IMR-90 (cell line): Measurements from ENCODE around the gene FAAP100. TPM values are rescaled to one million over a fixed set of nuclear protein-coding genes. Genes with fewer than 3 reads are reported as not detected.

Source experiments
- ATAC-seq: fragments of 200-7000 bp; cut with Tn5 transposase; 2 replicates; pipeline ENCODE4 v1.9.1; 2020; ENCODE audit warnings: low read depth, mild to moderate bottlenecking, moderate library complexity
- BruUV-seq: library from RNA; stranded (reverse); fragments of 400-500 nt; replicated peaks from 2 replicates; lab custom pipeline; 2021; lab: Mats Ljungman, UMichigan
- CTCF ChIA-PET: fragments of 300-600 bp; formaldehyde crosslinking; extraction: SDS; loops from one replicate; lab custom pipeline; 2021; ENCODE audit warnings: antibody characterized with exemption; lab: Yijun Ruan, JAX
- POLR2A ChIA-PET: fragments of 300-600 bp; sonication (Branson Sonifier 250); formaldehyde crosslinking; loops from one replicate; lab custom pipeline; 2022; ENCODE audit warnings: antibody characterized with exemption; ENCODE audit not compliant: unreplicated experiment; lab: Charles Lee
- DNase-seq: peaks from one replicate; pipeline ENCODE4 v3.0.0; 2013
- H2AFZ ChIP-seq: replicated peaks from 2 replicates; pipeline ENCODE3; 2013; ENCODE audit warnings: low read length, mild to moderate bottlenecking; ENCODE audit not compliant: poor library complexity
- H2AK5ac ChIP-seq: 2 replicates; pipeline ENCODE4 v1.6.1; 2013; ENCODE audit warnings: low read depth, low read length, inconsistent platforms
- H2AK9ac ChIP-seq: replicated peaks from 2 replicates; pipeline ENCODE3; 2013; ENCODE audit warnings: mild to moderate bottlenecking, low read depth, low read length, moderate library complexity; ENCODE audit not compliant: poor library complexity
- H2BK120ac ChIP-seq: 2 replicates; pipeline ENCODE4 v1.6.1; 2013; ENCODE audit warnings: low read depth, low read length, inconsistent platforms
- H2BK15ac ChIP-seq: 3 replicates; pipeline ENCODE4 v1.6.1; 2013; ENCODE audit warnings: low read depth, low read length, inconsistent platforms
- H2BK20ac ChIP-seq: 2 replicates; pipeline ENCODE4 v1.6.1; 2013; ENCODE audit warnings: low read depth, mild to moderate bottlenecking, inconsistent platforms, low read length, moderate library complexity
- H2BK5ac ChIP-seq: 2 replicates; pipeline ENCODE4 v1.6.1; 2013; ENCODE audit warnings: mild to moderate bottlenecking, low read depth, low read length, inconsistent platforms; ENCODE audit not compliant: poor library complexity, severe bottlenecking
- H3K14ac ChIP-seq: replicated peaks from 2 replicates; pipeline ENCODE4 v1.6.1; 2013; ENCODE audit warnings: low read depth, low read length, inconsistent platforms
- H3K18ac ChIP-seq: 2 replicates; pipeline ENCODE4 v1.6.1; 2013; ENCODE audit warnings: low read depth, low read length, control low read depth
- H3K23ac ChIP-seq: 2 replicates; pipeline ENCODE4 v1.6.1; 2013; ENCODE audit warnings: low read depth, low read length, inconsistent platforms
- H3K27ac ChIP-seq: 2 replicates; pipeline ENCODE4 v1.5.1; 2013; ENCODE audit warnings: mild to moderate bottlenecking, control low read depth, low read length; ENCODE audit not compliant: insufficient read depth
- H3K27me3 ChIP-seq: 2 replicates; pipeline ENCODE4 v1.6.1; 2013; ENCODE audit warnings: low read length; ENCODE audit not compliant: control insufficient read depth, insufficient read depth
- H3K36me3 ChIP-seq: 2 replicates; pipeline ENCODE4 v1.6.1; 2013; ENCODE audit warnings: low read length, mixed read lengths; ENCODE audit not compliant: control insufficient read depth, insufficient read depth
- H3K4ac ChIP-seq: 2 replicates; pipeline ENCODE4 v1.6.1; 2013; ENCODE audit warnings: low read depth, low read length, inconsistent platforms
- H3K4me1 ChIP-seq: 2 replicates; pipeline ENCODE4 v1.6.1; 2013; ENCODE audit warnings: low read length, mixed read lengths; ENCODE audit not compliant: control insufficient read depth, insufficient read depth
- H3K4me2 ChIP-seq: 2 replicates; pipeline ENCODE4 v1.6.1; 2013; ENCODE audit warnings: low read depth, mild to moderate bottlenecking, control low read depth, low read length, moderate library complexity
- H3K4me3 ChIP-seq: 2 replicates; pipeline ENCODE4 v1.5.1; 2013; ENCODE audit warnings: low read depth, mild to moderate bottlenecking, control low read depth, low read length, moderate library complexity; ENCODE audit not compliant: insufficient read depth
- H3K56ac ChIP-seq: 2 replicates; pipeline ENCODE4 v1.6.1; 2013; ENCODE audit warnings: low read length, inconsistent platforms; ENCODE audit not compliant: insufficient read depth; ENCODE audit errors: extremely low read depth
- H3K79me1 ChIP-seq, 2 experiments: 2 replicates each; pipeline ENCODE4 v1.6.1; 2013; ENCODE audit warnings: low read length in 2 of 2, inconsistent platforms in 1 of 2, low read depth in 1 of 2
- H3K9ac ChIP-seq: 2 replicates; pipeline ENCODE4 v1.6.1; 2013; ENCODE audit warnings: low read depth, low read length, control low read depth
- H3K9me1 ChIP-seq: 2 replicates; pipeline ENCODE4 v1.6.1; 2013; ENCODE audit warnings: low read length, inconsistent platforms; ENCODE audit not compliant: insufficient read depth
- H3K9me3 ChIP-seq: 2 replicates; pipeline ENCODE4 v1.6.1; 2013; ENCODE audit warnings: low read length; ENCODE audit not compliant: control insufficient read depth, insufficient read depth
- H4K20me1 ChIP-seq: 2 replicates; pipeline ENCODE4 v1.6.1; 2013; ENCODE audit warnings: low read length, inconsistent platforms; ENCODE audit not compliant: insufficient read depth
- H4K5ac ChIP-seq: 2 replicates; pipeline ENCODE4 v1.6.1; 2013; ENCODE audit warnings: mild to moderate bottlenecking, low read depth, low read length, control low read depth
- H4K8ac ChIP-seq, 2 experiments: 2 replicates each; pipeline ENCODE4 v1.6.1; 2013; ENCODE audit warnings: low read depth in 2 of 2, low read length in 2 of 2, control low read depth in 1 of 2, inconsistent platforms in 1 of 2
- H4K91ac ChIP-seq: 2 replicates; pipeline ENCODE4 v1.6.1; 2013; ENCODE audit warnings: low read depth, low read length, inconsistent platforms; ENCODE audit not compliant: insufficient read depth
- BHLHE40 ChIP-seq: fragments of 150-350 bp; IDR thresholded peaks from 2 replicates; pipeline ENCODE4 v1.6.1; 2016; ENCODE audit warnings: mild to moderate bottlenecking, low read depth, low read length
- CHD1 ChIP-seq: IDR thresholded peaks from 2 replicates; pipeline ENCODE4 v1.6.1; 2012; ENCODE audit warnings: low read depth, low read length, improper control_type of control experiment
- MAFK ChIP-seq: IDR thresholded peaks from 2 replicates; pipeline ENCODE4 v1.6.1; 2012; ENCODE audit warnings: low read depth, low read length, improper control_type of control experiment
- MXI1 ChIP-seq: IDR thresholded peaks from 2 replicates; pipeline ENCODE4 v1.6.1; 2012; ENCODE audit warnings: low read depth, mild to moderate bottlenecking, low read length, moderate library complexity, borderline replicate concordance
- NFE2L2 ChIP-seq: fragments of 150-350 bp; IDR thresholded peaks from 2 replicates; pipeline ENCODE4 v1.6.1; 2016; ENCODE audit warnings: low read depth, mild to moderate bottlenecking, low read length
- POLR2A ChIP-seq: IDR thresholded peaks from 2 replicates; pipeline ENCODE4 v1.6.1; 2012; ENCODE audit warnings: mild to moderate bottlenecking, low read depth, low read length
- RCOR1 ChIP-seq: IDR thresholded peaks from 2 replicates; pipeline ENCODE4 v1.6.1; 2012; ENCODE audit warnings: mild to moderate bottlenecking, low read length, improper control_type of control experiment; ENCODE audit not compliant: insufficient replicate concordance
- RFX5 ChIP-seq: IDR thresholded peaks from 2 replicates; pipeline ENCODE4 v1.8.0; 2012; ENCODE audit warnings: low read depth, mild to moderate bottlenecking, low read length, moderate library complexity
- SMC3 ChIP-seq: fragments of 150-350 bp; IDR thresholded peaks from 2 replicates; pipeline ENCODE4 v1.6.1; 2016; ENCODE audit warnings: low read depth, mild to moderate bottlenecking, antibody characterized with exemption, low read length, moderate library complexity
- WGBS, 2 experiments: methylation state at CpG; one replicate each; pipeline versions ENCODE4 v1.1.5 to v1.1.7; 2013; ENCODE audit warnings: missing lambda C conversion rate in 2 of 2; ENCODE audit not compliant: insufficient read length in 1 of 2; ENCODE audit errors: extremely low coverage in 2 of 2; 5-methylcytosine and 5-hydroxymethylcytosine counted together
- dilution Hi-C: fragments of 300-500 bp; cut with HindIII; formaldehyde crosslinking; loops from one replicate; pipeline ENCODE4 v1.14.3; 2018; ENCODE audit warnings: low sequenced_read_pairs; ENCODE audit not compliant: unreplicated experiment
- in situ Hi-C: fragments of 300-500 bp; cut with MboI; formaldehyde crosslinking; loops from 3 replicates; pipeline ENCODE4 v1.14.3; 2019; ENCODE audit warnings: low sequenced_read_pairs, inconsistent platforms, mixed read lengths
- intact Hi-C: fragments of 100-400 bp; cut with micrococcal nuclease; formaldehyde crosslinking; loops from 2 replicates; pipeline ENCODE4 v1.10.0; 2022
- polyA plus RNA-seq, 3 experiments: library from polyadenylated mRNA; depleted of rRNA; stranded (reverse); fragments of >200 nt; gene quantifications; 2 replicates each; pipeline ENCODE4 v1.2.3, GENCODE V29; 2012; ENCODE audit warnings: low replicate concordance in 1 of 3
- total RNA-seq: library from RNA; depleted of rRNA; stranded (reverse); fragments of >200 nt; gene quantifications from 2 replicates; pipeline ENCODE4 v1.2.3, GENCODE V29; 2012

The FAAP100 gene
- total and polyA plus RNA-seq, 2 of the 4 experiments (the other 2 are of a cell fraction), result 7.9 to 24.8 TPM

GRCh38 chr17:81509972-81510784 is 42.0 kb downstream of the FAAP100 start:
- intact Hi-C loops, result no loop called here

More at GRCh38 chr17:81509972-81510784, 42.0 kb downstream of the FAAP100 start:
- ATAC-seq (no peak), DNase-seq (no peak)
- no peaks in the 10 kb centered on the region for H3K27me3 ChIP-seq
- no TSS peak for BruUV-seq
- in situ Hi-C loops, result no loop called here
- H3K23ac ChIP-seq, result peak overlapping the region; percentile 86
- H3K9me3 ChIP-seq, result no peaks in the 10 kb centered on the region
- no peak overlapping the region for H4K5ac ChIP-seq
- TF ChIP-seq SMC3, result no peak
- no peak for TF ChIP-seq MXI1
- no peak for TF ChIP-seq POLR2A
- no peak for TF ChIP-seq BHLHE40
- no peak for TF ChIP-seq RFX5
- TF ChIP-seq CHD1, result no peak
- TF ChIP-seq RCOR1, result no peak
- TF ChIP-seq MAFK, result no peak
- no peak for TF ChIP-seq NFE2L2
- no peak overlapping the region for H2BK15ac ChIP-seq
- H3K27ac ChIP-seq, result peak overlapping the region; percentile 89
- CTCF ChIA-PET, result no interaction called here
- WGBS, 2 experiments, result 2% methylated on average over 9 of the region's 22 CpGs; no CpG with 5 or more reads in 1 of the 2 experiments
- peaks cover 2% of the 10 kb centered on the region for H3K4me1 ChIP-seq
- H3K18ac ChIP-seq, result no peak overlapping the region
- no peak overlapping the region for H2AK5ac ChIP-seq
- peak overlapping the region; percentile 80 for H3K56ac ChIP-seq
- peak overlapping the region; percentile 93 for H3K14ac ChIP-seq
- peaks cover 37% of the 10 kb centered on the region for H3K36me3 ChIP-seq
- H2AFZ ChIP-seq, result peak overlapping the region; percentile 56
- peak overlapping the region; percentile 98 for H3K9ac ChIP-seq
- no peaks in the 10 kb centered on the region for H3K9me1 ChIP-seq
- dilution Hi-C loops, result no loop called here
- H3K4ac ChIP-seq, result peak overlapping the region; percentile 69
- peak overlapping the region; percentile 79 for H3K4me3 ChIP-seq
- peaks cover 0 to 37% of the 10 kb centered on the region in 2 experiments; a peak in 2 of 4 replicates for H3K79me1 ChIP-seq
- peak overlapping the region; percentile 85 for H2AK9ac ChIP-seq
- H2BK120ac ChIP-seq, result no peak overlapping the region
- H2BK20ac ChIP-seq, result no peak overlapping the region
- peak overlapping the region; percentile 75 for H2BK5ac ChIP-seq
- peak overlapping the region in 1 of 2 experiments; percentile 16; a peak in 1 of 4 replicates for H4K8ac ChIP-seq
- H4K91ac ChIP-seq, result no peak overlapping the region
- H3K4me2 ChIP-seq, result peak overlapping the region; percentile 70
- POLR2A ChIA-PET, result no interaction called here
- H4K20me1 ChIP-seq, result peaks cover 61% of the 10 kb centered on the region
